HK-2 (cell line): ENCODE results near the gene PADI2.
"Not testable (repeated sequence)": the region's sequence is repeated elsewhere in the genome, so short reads cannot be mapped to it uniquely, and the experiment has no call there.

Experiments used
- DNase-seq: peaks from one replicate; pipeline ENCODE4 v3.0.0-alpha.2; 2018; ENCODE audit not compliant: unreplicated experiment

Gene PADI2

GRCh38 chr1:17082761-17083160, 36.5 kb downstream of the PADI2 start:
- no peak for DNase-seq

DNA sequence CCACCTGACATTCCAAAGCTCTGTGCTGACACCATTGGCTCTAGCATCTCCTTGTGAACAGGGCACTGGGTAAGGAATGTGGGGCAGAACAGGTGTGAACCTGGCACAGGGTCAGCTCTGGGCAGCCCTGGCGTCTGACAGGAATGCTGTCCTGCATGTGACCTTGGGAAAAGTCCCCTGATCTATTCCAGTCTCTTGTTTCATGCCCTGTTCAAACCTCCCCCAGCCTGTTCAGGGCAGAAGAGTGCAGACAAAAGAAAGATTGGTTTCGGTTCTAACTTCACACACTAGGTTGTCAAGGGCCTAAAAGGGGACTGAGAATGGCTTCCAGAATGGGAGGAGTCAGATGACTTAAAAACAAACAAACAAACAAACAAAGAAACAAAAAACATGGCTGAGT, 37.8 kb downstream of the PADI2 start:
- no peak for DNase-seq

DNA sequence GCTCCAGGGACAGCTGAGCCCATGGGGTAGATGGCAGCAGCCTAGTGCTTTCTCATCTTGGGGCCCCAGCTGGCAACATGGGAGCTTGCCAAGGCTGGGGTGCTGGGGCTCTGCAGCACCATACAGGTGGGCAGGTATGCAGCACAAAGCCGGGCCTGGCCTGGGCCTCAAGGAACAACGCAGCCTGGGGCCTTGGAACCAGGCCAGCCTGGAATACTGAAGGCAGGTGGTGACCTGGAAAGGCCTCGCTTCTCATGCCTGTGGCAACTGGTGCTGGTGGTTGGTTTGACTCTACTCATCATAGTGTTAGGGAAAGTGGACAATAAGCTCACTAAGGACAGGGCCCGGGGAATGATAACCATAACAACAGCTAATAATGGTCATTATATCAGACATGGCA, 38.4 kb downstream of the PADI2 start:
- DNase-seq, result no peak

- DNase-seq, result no peak
Observed at GRCh38 chr1:17080085-17080759, 39.0 kb downstream of the PADI2 start.

GRCh38 chr1:17078991-17079868, 40.0 kb downstream of the PADI2 start:
- no peak for DNase-seq

DNA sequence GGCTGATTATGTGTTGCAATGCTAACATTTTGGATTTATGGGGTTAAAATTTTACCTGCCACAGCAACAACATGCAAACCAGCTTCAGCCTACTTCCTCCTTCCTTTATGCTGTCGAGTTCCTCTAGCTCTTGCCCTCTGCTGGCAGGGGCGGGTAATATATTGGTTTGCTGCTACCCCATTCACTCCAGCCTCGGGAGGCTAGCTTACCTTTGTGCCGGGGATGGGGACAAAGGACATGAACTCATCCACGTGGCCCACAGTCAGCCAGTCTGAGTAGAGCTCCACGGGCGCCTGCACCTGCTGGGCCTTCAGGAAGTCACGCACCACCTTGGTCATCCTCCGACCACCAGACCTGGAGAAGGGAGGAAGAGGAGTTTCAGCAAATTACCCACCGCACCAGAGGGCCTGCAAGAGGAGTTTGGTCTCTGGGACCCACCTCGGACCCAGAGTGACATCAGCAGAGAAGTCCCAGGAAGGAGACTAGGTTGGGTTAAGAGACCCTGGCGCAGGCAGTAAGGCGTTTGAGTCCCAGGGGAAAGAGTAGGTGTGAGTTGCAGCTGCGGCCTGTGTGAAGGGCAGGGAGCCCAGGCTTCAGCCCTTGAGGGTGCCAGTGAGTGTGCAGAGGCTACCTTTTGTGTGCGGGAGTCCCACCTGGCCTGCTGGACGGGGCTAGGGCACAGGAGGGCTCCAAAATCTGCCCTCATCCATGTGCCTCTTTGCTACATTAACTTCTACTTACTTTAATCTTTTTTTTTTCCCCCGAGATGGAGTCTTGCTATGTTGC, 43.6 kb downstream of the PADI2 start:
- no peak for DNase-seq

DNA sequence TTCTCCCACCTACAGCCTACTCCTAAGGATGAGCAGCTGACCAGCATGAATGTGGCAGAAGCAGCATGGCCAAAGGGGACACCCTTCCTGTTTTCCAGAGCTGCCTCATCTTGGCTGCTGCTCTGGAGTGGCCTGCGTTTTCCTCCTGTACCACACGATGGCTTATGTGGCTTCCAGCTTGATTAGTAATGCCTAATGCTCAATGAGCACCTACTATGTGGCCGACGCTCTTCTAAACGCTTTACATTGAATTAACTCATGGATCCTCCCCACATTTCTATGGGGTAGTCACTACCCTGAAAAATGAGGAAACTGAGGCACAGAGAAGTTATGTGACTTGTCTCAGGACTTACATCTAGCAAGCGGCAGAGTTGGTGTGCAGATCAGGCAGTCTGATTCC, 47.5 kb downstream of the PADI2 start:
- DNase-seq, result no peak

GRCh38 chr1:17070163-17070525, 49.1 kb downstream of the PADI2 start:
- DNase-seq, result no peak

DNA sequence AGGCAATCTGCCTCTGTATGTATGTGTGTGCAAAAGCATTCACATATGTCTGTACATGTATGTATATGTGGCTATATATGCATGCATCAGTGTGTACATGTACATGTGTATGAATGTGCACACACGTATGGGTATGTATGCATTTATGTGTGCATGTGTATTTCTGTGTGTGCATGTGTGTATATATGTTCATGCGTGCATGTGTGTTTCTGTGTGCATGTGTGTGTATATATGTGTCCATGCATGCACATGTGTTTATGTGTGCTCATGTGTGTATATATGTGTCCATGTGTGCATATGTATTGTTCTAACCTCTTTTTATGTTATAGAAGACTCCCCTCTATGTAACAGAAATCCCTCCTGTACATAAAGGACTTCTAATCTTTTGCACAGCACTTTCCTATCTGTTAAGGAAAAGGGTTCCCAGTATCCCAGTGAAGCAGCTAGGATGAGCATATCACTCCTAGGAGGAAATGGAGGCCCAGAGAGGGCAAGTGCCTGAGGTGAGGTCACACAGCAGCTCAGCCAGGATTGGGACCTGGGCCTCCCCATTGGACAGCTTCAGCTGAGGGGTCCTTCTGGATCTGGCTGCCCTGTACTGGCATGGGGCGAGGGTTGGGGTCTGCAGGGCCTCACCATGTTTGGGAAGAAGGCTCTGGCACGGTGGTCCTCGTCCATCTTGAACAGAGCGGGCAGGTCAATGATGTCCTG, 49.6 kb downstream of the PADI2 start:
- no peak for DNase-seq

DNA sequence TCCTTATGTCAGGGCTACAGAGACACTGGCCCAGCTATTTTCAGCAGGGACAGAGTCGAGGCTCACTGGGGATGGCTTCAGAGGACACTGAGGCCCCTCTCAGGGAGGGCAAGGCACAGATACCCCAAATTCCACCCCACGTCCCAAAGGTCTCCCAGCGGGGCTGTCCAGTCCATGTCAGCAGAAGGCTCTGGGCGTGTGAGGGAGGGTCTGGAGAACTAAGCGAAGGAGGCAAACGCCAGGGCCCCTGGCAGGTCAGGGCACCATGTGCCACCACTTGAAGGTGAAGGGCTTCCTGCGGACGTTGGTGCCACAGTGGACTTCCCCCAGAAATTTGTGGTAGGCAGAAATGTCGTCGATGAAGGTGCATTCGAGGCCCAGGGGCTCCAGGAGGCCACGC, 50.5 kb downstream of the PADI2 start:
- no peak for DNase-seq

DNA sequence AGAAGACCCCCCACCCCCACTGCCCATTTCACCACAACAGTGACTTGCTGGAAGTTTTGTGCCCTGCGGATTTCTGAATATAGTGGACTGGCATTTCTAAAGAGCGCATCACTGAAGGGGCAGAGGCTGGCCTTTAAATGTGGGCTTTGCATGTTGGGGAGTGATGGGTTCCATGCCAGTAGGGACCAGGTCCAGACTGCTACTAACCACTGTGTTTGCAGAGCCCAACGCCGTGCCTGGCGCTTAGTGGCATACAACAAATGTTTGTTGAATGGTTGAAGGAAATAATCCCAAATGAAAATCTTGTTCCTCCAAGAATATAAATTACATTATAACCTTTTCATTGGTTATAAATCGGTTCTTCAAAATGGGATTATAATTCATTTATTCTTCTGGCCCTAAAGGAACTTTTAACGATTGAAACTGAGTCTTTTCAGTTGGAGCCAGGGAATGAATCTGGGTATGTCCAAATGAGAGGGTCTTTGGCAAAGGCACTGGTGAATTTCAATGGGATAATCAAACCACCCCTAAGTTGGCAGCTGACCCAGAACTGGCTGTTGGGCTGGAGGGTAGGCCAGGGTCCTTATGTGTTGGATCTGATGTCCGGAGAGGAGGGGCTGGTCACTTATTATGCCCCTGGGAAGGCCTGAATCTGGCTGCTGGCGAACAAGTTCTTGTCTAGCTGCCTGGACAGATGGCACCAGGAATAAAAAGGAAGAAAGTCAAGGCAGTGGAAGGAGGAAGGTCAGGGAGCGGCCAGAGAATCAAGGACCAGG, 51.6 kb downstream of the PADI2 start:
- no peak for DNase-seq

DNA sequence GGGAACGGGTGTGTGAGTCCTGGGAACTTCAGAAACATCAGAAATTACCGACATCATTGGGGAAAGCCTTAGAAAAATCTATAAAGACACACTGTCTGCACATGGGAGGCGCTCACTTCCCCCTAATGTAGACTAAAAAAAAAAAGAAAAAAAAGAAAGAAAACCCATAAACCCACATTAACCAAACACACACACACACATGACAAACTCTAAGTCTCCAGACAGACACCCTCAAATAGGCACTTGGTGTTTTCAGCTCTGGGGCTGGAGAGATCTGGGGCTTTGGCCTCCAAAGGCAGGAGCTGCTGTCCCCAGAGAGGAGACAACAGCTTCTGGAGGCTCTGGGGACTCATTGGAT, 52.2 kb downstream of the PADI2 start:
- no peak for DNase-seq

- DNase-seq, result no peak
Observed at GRCh38 chr1:17066361-17067068, 52.7 kb downstream of the PADI2 start.

DNA sequence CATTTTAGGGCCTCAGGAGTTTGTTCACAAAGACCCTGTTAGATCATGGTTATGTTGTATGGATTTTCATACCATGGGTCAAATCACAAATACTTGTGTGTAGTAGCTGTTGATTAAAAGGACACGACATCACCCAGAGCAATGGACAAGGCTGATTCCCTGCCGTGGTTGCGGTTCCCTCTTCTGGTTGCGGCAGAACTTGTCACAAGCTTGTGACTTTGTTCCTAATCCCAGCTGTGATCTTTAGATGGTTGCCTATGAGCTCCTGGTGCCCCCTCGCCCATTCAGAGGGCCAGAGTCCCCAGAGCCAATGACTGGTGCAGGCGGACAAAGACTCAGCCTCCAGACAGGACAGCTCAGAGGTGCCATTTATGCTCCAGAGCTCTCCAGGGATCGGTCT, 53.6 kb downstream of the PADI2 start:
- no peak for DNase-seq

- DNase-seq, result not testable (repeated sequence)
Observed at GRCh38 chr1:17062751-17063150, 56.5 kb downstream of the PADI2 start.

DNA sequence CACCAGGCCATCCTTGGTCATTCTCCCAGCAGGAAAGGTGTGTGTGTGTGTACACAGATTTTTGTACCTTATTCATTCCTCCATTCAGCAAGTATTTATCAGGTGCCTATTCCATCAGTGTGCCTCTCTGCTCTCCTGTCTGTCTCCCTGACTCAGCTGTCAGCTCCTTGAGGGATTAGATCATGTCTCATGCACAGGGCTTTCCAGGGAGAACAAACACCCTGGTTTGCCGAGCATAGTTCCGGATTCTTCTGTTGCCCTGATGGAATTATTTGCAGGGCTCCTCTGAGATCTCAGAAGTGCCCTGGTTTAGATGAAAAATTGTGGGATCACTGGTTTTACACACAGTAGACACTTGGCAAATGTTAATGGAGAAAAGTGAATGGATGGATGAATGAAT, 57.4 kb downstream of the PADI2 start:
- peak; percentile 49 for DNase-seq

DNA sequence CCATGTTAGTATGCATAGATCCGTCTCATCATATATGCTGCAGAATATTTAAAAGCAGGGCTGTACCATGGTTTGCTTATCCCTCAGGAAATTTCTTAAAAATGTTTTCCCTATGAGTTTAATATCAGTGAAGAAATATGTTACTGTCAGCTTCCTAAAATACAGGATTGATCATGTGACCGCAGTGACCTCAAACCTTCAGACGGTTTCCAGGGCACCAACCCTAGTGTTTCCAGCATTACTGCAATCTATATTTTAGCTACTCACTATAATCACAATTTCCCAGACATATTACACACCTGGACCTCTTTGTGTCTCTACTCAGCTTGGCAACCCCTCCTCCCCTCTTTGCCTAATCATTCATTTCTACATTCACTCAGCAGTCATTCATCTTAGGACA, 57.8 kb downstream of the PADI2 start:
- DNase-seq, result no peak

DNA sequence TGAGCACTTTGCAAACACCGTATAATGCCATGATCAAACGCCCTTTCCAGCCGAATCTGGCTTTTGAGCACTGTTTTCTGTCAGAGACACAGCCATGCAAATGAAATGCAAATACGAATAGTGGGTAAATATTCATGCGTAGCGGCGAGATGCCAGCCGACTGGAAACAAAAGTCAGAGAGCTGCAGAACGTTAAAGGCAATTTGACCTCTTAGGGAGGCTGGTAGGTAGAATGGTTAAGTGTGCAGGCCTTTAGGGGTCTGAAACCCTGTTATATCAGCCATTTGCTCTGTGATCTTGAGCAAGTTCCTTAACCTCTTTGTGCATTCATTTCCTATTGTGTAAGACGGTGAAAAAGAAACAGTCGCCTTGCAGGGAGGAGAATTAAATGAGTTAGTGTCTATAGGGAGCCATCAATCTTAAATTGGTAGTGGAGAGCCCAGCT, 58.9 kb downstream of the PADI2 start:
- no peak for DNase-seq

DNA sequence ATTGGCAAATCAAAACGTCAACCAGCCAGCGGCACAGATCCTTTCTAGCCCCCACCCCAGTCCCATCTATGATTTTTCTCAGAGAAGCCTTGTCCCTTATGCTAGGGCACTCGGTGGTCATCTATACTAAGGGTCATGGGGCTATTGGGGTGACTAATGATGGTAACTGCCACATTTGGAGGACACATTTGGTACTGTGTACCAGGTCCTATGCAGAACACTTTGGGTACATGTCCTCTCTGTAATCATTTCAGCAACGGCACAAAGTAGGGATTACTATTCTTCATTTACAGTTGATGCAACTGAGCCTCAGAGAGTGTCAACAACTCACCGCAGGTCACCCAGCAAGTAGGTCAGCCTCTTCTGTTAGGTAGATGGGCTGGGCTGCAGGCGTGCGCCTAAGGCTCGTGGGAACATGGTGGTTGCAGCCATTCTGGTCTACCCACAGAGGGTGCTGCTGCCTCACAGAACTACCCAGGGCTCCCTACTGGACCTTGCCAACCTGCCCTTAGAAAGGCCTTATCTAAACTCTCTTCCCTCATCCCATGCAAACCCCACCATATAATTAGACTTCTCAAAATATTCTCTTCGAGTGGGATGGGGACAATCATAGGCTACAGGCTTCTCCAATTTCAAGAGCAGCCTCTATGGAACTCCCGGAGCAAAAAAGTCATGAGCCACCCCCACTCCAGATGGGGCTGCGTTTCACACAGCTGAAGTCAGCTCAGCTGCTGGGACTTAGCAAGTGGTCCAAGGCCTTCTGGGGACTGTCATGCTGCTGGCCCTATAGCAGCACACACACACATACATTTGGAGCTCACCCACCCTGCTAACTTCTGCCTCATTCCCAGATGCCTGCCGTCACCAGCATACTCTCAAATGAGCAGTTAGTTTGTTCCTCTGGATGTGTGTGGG, 59.6 kb downstream of the PADI2 start:
- peak; percentile 72 for DNase-seq

DNA sequence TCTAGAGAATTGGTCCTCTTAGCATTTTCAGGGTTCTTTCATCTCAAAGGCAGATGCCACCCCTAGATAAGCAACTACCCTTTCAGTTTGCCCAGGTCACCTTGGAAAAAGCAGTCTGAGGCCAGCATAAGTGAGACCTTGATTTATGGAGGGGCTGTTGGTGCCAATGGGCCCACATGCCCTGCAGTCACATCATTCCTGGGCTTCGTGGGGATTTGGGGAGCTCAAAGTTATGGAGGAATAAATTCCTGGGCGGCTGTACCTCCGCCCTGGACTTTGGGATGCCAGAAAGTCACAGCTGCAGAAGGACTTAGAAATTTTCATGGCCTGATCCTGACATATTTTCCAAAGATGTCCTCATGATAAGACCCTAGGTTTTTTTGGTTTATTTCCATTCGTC, 62.7 kb downstream of the PADI2 start:
- DNase-seq, result no peak
